Measurements from ENCODE around the gene USP7.
"Not testable (repeated sequence)": the region's sequence is repeated elsewhere in the genome, so short reads cannot be mapped to it uniquely, and the experiment has no call there.

The USP7 gene

DNA sequence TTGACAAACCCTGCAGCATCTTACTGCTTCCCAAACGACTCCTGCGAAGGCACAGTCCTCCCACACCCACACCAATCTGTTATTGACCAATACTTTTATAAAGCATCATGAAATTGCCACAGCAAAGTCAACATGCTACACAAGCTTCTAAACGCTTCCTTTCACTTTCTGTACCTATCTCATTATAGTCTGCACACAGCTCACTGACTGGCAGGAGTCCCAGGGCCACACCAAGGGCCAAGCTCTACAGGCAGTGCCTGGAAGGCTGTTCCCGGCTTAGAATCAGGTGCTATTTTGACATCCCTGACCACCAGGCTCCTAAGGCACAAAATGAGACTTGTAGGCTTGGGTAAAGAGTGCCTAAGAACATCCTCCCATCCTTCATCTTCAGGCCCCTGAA lies 39.5 kb downstream of the USP7 start:
- TF ChIP-seq JUND (IDR thresholded peaks at IDR 0.05; ENCODE audit: low read depth): no peak
- DNase-seq (ENCODE audit: low read depth in 1 of 2, low spot score in 1 of 2): no peak
- in situ Hi-C loops (cut with HindIII; ENCODE audit: low pct_unique_long_range_greater_than_20kb, low sequenced_read_pairs): no loop called here

GRCh38 chr16:8923199-8923598 lies 40.5 kb downstream of the USP7 start:
- in situ Hi-C loops (cut with HindIII; ENCODE audit: low pct_unique_long_range_greater_than_20kb, low sequenced_read_pairs): no loop called here
- DNase-seq (ENCODE audit: low read depth in 1 of 2, low spot score in 1 of 2): no peak
- TF ChIP-seq JUND (IDR thresholded peaks at IDR 0.05; ENCODE audit: low read depth): no peak

DNA sequence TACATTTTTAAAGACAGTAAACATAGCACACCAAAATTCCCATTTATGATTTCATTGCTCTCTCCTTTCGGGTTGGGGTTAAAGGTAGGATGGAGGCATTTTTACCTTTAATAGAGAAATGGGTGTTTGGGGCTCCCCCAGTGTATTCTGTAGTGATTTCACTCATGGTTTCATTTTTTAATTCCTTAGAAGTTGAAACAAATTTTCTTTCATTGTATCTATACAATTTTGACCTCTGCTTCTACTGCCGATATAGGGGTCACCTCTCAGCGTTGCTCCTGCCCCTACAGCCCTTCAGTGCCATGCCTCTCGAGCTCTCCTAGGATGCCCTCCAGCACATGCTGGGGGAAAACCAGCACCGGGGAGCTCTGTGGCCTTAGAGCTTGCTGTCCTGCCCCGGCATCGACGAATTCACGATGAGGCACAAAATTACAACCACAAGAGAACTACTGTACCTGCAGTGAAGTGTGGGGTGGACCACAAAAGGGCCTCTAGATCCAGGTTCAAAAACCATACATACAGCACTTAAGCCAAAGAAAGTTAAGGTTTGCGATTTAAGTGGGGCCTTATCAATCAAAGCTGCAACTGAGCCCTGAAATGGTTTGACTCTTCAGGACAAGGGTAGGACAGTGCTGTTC lies 42.2 kb downstream of the USP7 start:
- no peak for DNase-seq (ENCODE audit: low read depth in 1 of 2, low spot score in 1 of 2)
- TF ChIP-seq JUND (IDR thresholded peaks at IDR 0.05; ENCODE audit: low read depth): no peak
- in situ Hi-C loops (cut with HindIII; ENCODE audit: low pct_unique_long_range_greater_than_20kb, low sequenced_read_pairs): no loop called here

- DNase-seq (ENCODE audit: low read depth in 1 of 2, low spot score in 1 of 2): no peak
- in situ Hi-C loops (cut with HindIII; ENCODE audit: low pct_unique_long_range_greater_than_20kb, low sequenced_read_pairs): no loop called here
- no peak for TF ChIP-seq JUND (IDR thresholded peaks at IDR 0.05; ENCODE audit: low read depth)
Measured at GRCh38 chr16:8920645-8921346, 42.9 kb downstream of the USP7 start.

DNA sequence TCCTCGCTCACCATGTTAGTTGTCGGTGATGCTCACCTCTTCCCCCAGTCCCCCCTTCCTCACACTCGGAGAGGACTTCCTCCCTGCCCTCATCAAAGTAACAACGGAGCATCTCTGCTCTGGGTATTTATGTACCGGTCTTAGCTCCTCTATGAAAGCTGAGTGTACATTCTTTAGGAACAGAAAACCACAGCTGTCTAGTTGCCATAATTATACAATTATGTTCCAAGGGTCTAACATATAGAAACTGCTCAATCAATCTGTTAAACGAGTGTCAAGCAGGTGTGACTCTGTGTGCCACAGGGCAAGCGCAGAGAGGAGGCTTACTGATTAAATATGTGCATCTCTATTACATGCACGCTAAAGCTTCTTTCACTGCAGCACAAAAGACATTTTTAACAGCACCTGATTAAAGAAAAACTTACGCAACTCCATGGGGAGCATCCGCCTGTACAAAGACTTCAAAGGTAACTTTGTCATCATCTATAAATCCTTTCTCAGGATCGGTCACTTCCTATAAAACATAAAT lies 43.7 kb downstream of the USP7 start:
- no peak for TF ChIP-seq JUND (IDR thresholded peaks at IDR 0.05; ENCODE audit: low read depth)
- no peak for DNase-seq (ENCODE audit: low read depth in 1 of 2, low spot score in 1 of 2)
- in situ Hi-C loops (cut with HindIII; ENCODE audit: low pct_unique_long_range_greater_than_20kb, low sequenced_read_pairs): no loop called here

DNA sequence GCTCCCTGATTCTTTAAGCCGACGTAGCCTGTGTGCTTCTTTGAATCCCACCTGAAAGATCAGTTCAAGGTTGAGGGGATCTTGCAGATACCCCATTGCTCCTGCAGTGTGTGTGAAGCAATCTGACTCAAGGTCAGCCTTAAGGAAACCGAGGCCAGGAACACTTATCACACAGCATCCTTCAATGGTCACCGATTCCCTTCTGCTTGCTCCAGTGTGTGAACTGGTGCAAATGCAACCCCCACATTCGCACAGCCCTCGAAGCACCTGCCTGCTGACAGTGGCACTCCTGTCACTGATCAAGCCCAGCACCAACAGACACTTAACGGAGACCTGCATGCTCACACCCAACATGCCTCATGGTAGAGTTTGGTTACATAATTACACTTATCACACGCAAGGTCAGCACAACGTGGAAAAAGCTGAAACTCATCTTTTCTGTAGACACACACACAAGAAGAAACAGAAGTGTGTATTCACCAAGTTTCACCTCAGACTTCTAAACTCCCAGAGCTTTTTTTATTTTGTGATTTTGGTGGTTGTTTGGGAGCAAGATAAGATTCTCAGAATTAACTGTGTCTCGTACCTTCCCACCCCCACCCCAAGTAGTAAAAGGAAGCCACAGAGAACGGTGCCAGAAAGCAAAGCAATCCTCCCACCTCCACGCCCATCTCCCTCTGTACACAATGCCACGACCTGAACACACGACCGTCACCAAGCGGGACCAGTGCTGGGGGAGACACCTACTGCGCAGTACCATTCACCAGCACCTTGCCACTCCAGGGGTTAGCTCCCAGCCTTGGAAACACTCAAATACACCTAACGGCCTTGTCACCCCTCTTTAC lies 44.4 kb downstream of the USP7 start:
- no peak for DNase-seq (ENCODE audit: low read depth in 1 of 2, low spot score in 1 of 2)
- in situ Hi-C loops (cut with HindIII; ENCODE audit: low pct_unique_long_range_greater_than_20kb, low sequenced_read_pairs): no loop called here
- TF ChIP-seq JUND (IDR thresholded peaks at IDR 0.05; ENCODE audit: low read depth): no peak

GRCh38 chr16:8917336-8917735 lies 46.4 kb downstream of the USP7 start:
- DNase-seq (ENCODE audit: low read depth in 1 of 2, low spot score in 1 of 2); in situ Hi-C loops (cut with HindIII; ENCODE audit: low pct_unique_long_range_greater_than_20kb, low sequenced_read_pairs): not testable (repeated sequence)

- in situ Hi-C loops (cut with HindIII; ENCODE audit: low pct_unique_long_range_greater_than_20kb, low sequenced_read_pairs): no loop called here
- no peak for TF ChIP-seq JUND (IDR thresholded peaks at IDR 0.05; ENCODE audit: low read depth)
Measured at GRCh38 chr16:8916541-8917225, 47.0 kb downstream of the USP7 start.

GRCh38 chr16:8915722-8916301 lies 47.9 kb downstream of the USP7 start:
- no peak for TF ChIP-seq JUND (IDR thresholded peaks at IDR 0.05; ENCODE audit: low read depth)
- DNase-seq (ENCODE audit: low read depth in 1 of 2, low spot score in 1 of 2): peak; percentile 21 to 65
- in situ Hi-C loops (cut with HindIII; ENCODE audit: low pct_unique_long_range_greater_than_20kb, low sequenced_read_pairs): no loop called here

More at GRCh38 chr16:8916541-8917225, 47.0 kb downstream of the USP7 start:
- no peak for DNase-seq (ENCODE audit: low read depth in 1 of 2, low spot score in 1 of 2)

GRCh38 chr16:8914098-8914497 lies 49.6 kb downstream of the USP7 start:
- in situ Hi-C loops (cut with HindIII; ENCODE audit: low pct_unique_long_range_greater_than_20kb, low sequenced_read_pairs): no loop called here
- no peak for TF ChIP-seq JUND (IDR thresholded peaks at IDR 0.05; ENCODE audit: low read depth)
- DNase-seq (ENCODE audit: low read depth in 1 of 2, low spot score in 1 of 2): no peak

DNA sequence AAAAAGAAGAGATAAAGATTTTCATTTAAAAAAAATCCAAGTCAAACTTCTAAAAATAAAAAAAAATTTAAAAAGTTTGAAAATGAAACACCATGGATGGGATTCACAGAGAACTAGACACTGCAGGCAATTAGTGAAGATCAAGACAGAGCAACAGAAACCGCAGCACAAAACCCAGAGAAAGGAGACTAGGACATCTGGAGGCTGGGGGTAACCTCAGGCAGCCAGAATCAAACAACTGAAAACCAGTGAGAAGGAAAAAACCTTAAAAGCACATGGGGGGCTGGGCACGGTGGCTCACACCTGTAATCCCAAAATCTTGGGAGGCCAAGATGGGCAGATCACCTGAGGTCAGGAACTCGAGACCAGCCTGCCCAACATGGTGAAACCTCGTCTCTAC lies 50.9 kb downstream of the USP7 start:
- no peak for DNase-seq (ENCODE audit: low read depth in 1 of 2, low spot score in 1 of 2)
- in situ Hi-C loops (cut with HindIII; ENCODE audit: low pct_unique_long_range_greater_than_20kb, low sequenced_read_pairs): no loop called here
- TF ChIP-seq JUND (IDR thresholded peaks at IDR 0.05; ENCODE audit: low read depth): no peak

GRCh38 chr16:8910811-8911210 lies 52.9 kb downstream of the USP7 start:
- in situ Hi-C loops (cut with HindIII; ENCODE audit: low pct_unique_long_range_greater_than_20kb, low sequenced_read_pairs): no loop called here
- no peak for TF ChIP-seq JUND (IDR thresholded peaks at IDR 0.05; ENCODE audit: low read depth)
- no peak for DNase-seq (ENCODE audit: low read depth in 1 of 2, low spot score in 1 of 2)

All from T47D (cell line).